Smooth muscle cell (in vitro differentiated cells): ENCODE measurements around the gene ASIC3. TPM values are rescaled to one million over a fixed set of nuclear protein-coding genes. Genes with fewer than 3 reads are reported as not detected.

Experiments
- DNase-seq: peaks from one replicate; lab custom pipeline; 2025; ENCODE audit not compliant: unreplicated experiment; lab: John Stamatoyannopoulos, UW
- H2AFZ ChIP-seq: fragments of 200-600 bp; sonication (generic); 2 replicates; pipeline ENCODE4 v1.6.0; 2016; ENCODE audit warnings: antibody characterized with exemption, low read depth, mild to moderate bottlenecking
- H3F3A ChIP-seq: fragments of 200-600 bp; sonication (generic); 2 replicates; pipeline ENCODE4 v1.6.0; 2017; ENCODE audit warnings: antibody characterized with exemption, low read depth
- H3K27ac ChIP-seq: fragments of 200-600 bp; sonication (generic); 2 replicates; pipeline ENCODE4 v1.5.1; 2016; ENCODE audit warnings: low read depth, mild to moderate bottlenecking
- H3K27me3 ChIP-seq: fragments of 200-600 bp; sonication (generic); 2 replicates; pipeline ENCODE4 v1.6.1; 2016; ENCODE audit warnings: low read depth, mild to moderate bottlenecking
- H3K36me3 ChIP-seq: fragments of 200-600 bp; sonication (generic); 2 replicates; pipeline ENCODE4 v1.5.1; 2016; ENCODE audit warnings: low read depth
- H3K4me1 ChIP-seq: fragments of 200-600 bp; sonication (generic); 2 replicates; pipeline ENCODE4 v1.5.1; 2016; ENCODE audit warnings: low read depth
- H3K4me2 ChIP-seq: fragments of 200-600 bp; sonication (generic); 2 replicates; pipeline ENCODE4 v1.6.0; 2016; ENCODE audit warnings: mild to moderate bottlenecking
- H3K4me3 ChIP-seq: fragments of 200-600 bp; sonication (generic); 2 replicates; pipeline ENCODE4 v1.5.1; 2016; ENCODE audit warnings: mild to moderate bottlenecking
- H3K79me2 ChIP-seq: fragments of 200-600 bp; sonication (generic); 2 replicates; pipeline ENCODE4 v1.6.0; 2016; ENCODE audit warnings: low read depth, mild to moderate bottlenecking
- H3K9ac ChIP-seq: fragments of 200-600 bp; sonication (generic); 2 replicates; pipeline ENCODE4 v1.6.0; 2016; ENCODE audit warnings: low read depth
- H3K9me3 ChIP-seq: fragments of 200-600 bp; sonication (generic); replicated peaks from 2 replicates; pipeline ENCODE4 v1.5.1; 2016; ENCODE audit warnings: low read depth
- H4K20me1 ChIP-seq: fragments of 200-600 bp; sonication (generic); 2 replicates; pipeline ENCODE4 v1.6.0; 2016; ENCODE audit warnings: low read depth
- WGBS: methylation state at CpG from one replicate; pipeline ENCODE4 v1.1.7; 2016; ENCODE audit warnings: low lambda C conversion rate; 5-methylcytosine and 5-hydroxymethylcytosine counted together
- polyA plus RNA-seq: library from polyadenylated mRNA; unstranded; fragments of >200 nt; fragmentation: Nextera tagmentation; extraction: Ambion mirVana; gene quantifications from 2 replicates; pipeline ENCODE4 v1.2.1, GENCODE V29; 2016
- total RNA-seq: library from RNA; depleted of rRNA; stranded (reverse); fragments of >200 nt; gene quantifications from 2 replicates; pipeline ENCODE4 v1.2.3, GENCODE V29; 2014
- TF ChIP-seq, protein P1 (sequence below): fragments of 200-600 bp; sonication (generic); IDR thresholded peaks from 2 replicates; pipeline ENCODE4 v1.5.1; 2017; ENCODE audit warnings: borderline replicate concordance, mild to moderate bottlenecking, antibody characterized with exemption; ENCODE audit not compliant: insufficient read depth, poor library complexity, severe bottlenecking

ASIC3 gene
- total RNA-seq (2.2 and 2.3 TPM in 2 replicates), polyA plus RNA-seq (2.0 and 4.7 TPM in 2 replicates)

DNA sequence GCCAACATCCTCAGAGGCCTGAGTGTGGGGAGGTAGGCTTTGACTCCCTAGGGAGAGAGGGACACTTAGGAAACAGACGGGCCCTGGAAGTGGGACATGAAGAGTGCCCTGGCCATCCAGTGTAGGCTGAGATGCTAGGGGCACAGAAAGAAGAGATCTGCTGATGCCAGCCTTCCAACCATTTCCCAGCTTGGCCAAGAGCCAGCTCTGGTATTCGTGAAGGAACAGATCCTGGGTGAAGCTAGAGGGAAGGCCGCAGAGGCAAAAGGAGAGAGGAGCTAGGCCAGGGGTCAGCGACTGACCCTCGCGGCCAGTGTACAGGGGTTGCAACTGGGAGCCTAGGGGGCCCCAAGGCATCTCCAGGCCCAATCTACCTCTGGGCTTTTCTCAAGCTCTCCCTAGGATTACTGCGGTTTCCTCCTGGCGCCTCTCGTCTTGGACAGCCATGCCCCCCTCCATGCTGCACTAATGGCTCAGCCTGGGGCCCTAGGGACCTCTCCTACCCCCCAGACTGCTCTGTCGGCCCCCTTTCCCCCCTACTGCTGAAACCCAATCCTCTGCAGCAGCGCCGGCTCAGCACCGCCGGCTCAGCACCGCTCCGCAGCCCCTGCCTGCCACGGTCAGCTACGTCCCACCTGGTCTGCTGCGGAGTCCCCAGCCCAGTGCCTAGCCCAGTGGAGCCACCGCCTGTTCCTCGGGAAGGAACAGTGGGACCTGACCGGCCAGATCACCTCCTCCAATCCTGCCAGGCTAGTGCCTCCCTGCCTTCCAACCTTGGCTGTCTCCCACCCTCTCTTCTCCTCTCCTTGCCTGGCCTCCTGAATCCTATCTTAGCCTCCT is at the start of gene ASIC3:
Gene ASIC3 (plus strand): TSS at position 556 of the 840 bp plus-strand sequence. CDS start 355 bp downstream, outside the sequence.
- H3K79me2 ChIP-seq = no peaks in the 10 kb centered on the region
- WGBS = 90% methylated on average over 19 of the region's 22 CpGs
- H3K27ac ChIP-seq = no peak within 1 kb of the TSS
- H3K9ac ChIP-seq = no peak within 1 kb of the TSS
- TF ChIP-seq, protein P1, sequence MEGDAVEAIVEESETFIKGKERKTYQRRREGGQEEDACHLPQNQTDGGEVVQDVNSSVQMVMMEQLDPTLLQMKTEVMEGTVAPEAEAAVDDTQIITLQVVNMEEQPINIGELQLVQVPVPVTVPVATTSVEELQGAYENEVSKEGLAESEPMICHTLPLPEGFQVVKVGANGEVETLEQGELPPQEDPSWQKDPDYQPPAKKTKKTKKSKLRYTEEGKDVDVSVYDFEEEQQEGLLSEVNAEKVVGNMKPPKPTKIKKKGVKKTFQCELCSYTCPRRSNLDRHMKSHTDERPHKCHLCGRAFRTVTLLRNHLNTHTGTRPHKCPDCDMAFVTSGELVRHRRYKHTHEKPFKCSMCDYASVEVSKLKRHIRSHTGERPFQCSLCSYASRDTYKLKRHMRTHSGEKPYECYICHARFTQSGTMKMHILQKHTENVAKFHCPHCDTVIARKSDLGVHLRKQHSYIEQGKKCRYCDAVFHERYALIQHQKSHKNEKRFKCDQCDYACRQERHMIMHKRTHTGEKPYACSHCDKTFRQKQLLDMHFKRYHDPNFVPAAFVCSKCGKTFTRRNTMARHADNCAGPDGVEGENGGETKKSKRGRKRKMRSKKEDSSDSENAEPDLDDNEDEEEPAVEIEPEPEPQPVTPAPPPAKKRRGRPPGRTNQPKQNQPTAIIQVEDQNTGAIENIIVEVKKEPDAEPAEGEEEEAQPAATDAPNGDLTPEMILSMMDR = no peak
- H3K4me1 ChIP-seq = no peaks in the 10 kb centered on the region
- H3K36me3 ChIP-seq = no peaks in the 10 kb centered on the region
- H3K4me2 ChIP-seq = no peak within 1 kb of the TSS
- peaks cover 8% of the 10 kb centered on the region for H4K20me1 ChIP-seq
- no peaks in the 10 kb centered on the region for H3F3A ChIP-seq
- no peak within 1 kb of the TSS for H2AFZ ChIP-seq
- H3K9me3 ChIP-seq = no peaks in the 10 kb centered on the region
- no peak within 1 kb of the TSS for H3K4me3 ChIP-seq
- no peaks in the 10 kb centered on the region for H3K27me3 ChIP-seq
- no peak for DNase-seq

DNA sequence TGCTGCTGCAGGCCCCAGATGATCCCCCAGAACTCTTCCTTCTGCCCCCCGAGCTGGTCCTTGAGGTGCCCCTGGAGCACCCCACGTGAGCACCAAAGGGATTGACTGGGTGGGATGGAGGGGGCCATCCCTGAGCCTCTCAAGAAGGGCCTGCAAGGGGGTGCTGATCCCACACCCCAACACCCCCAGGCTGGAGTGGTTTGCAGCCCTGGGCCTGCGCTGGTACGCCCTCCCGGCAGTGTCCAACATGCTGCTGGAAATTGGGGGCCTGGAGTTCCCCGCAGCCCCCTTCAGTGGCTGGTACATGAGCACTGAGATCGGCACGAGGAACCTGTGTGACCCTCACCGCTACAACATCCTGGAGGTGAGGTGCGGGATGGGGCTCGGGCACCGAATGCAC is 49.3 kb upstream of the ASIC3 start:
- no peak overlapping the region for H3K4me3 ChIP-seq
- H3K9me3 ChIP-seq = no peaks in the 10 kb centered on the region
- H2AFZ ChIP-seq = no peak overlapping the region
- no peaks in the 10 kb centered on the region for H4K20me1 ChIP-seq
- no peaks in the 10 kb centered on the region for H3K79me2 ChIP-seq
- H3K36me3 ChIP-seq = no peaks in the 10 kb centered on the region
- H3K4me1 ChIP-seq = peaks cover 1% of the 10 kb centered on the region
- no peak for DNase-seq
- H3F3A ChIP-seq = no peaks in the 10 kb centered on the region
- H3K27ac ChIP-seq = no peak overlapping the region
- H3K27me3 ChIP-seq = no peaks in the 10 kb centered on the region
- H3K9ac ChIP-seq = no peak overlapping the region
- TF ChIP-seq, protein P1 = no peak
- H3K4me2 ChIP-seq = no peak overlapping the region
- 96% methylated on average over 12 of the region's 12 CpGs for WGBS

DNA sequence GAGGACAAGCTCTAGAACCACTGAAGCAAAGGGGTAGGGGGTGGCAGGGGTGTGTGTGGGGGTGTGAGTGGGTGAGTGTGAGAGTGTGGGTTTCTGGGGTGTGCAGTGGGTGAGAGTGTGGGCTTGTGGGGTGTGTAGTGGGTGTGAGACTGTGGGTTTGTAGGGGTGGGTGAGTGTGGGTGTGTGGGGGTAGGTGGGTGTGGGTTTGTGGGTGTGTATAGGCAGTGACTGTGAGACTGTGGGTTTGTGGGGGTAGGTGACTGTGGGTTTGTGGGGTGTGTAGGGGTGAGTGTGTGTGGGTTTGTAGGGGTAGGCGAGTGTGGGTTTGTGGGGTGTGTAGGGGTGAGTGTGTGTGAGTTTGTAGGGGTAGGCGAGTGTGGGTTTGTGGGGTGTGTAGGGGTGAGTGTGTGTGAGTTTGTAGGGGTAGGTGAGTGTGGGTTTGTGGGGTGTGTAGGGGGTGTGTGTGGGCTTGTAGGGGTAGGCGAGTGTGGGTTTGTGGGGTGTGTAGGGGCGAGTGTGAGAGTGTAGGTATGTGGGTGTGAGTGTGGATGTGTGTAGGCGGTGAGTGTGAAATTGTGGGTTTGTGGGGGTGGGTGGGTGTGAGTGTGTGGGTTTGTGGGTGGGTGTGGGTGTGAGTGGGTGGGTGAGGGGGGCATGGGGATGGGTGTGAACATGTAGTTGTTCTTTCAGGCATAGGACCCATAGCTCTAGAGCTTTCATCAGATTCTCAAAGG is 48.7 kb upstream of the ASIC3 start:
- WGBS = no CpG with 5 or more reads among the region's 5 CpGs
- H3K36me3 ChIP-seq = no peaks in the 10 kb centered on the region
- no peaks in the 10 kb centered on the region for H3K27me3 ChIP-seq
- no peaks in the 10 kb centered on the region for H3K9me3 ChIP-seq
- no peaks in the 10 kb centered on the region for H3F3A ChIP-seq
- DNase-seq = no peak
- no peak overlapping the region for H3K27ac ChIP-seq
- no peak overlapping the region for H3K4me2 ChIP-seq
- H2AFZ ChIP-seq = no peak overlapping the region
- no peak overlapping the region for H3K4me3 ChIP-seq
- no peaks in the 10 kb centered on the region for H3K79me2 ChIP-seq
- TF ChIP-seq, protein P1 = no peak
- no peaks in the 10 kb centered on the region for H4K20me1 ChIP-seq
- no peaks in the 10 kb centered on the region for H3K4me1 ChIP-seq
- no peak overlapping the region for H3K9ac ChIP-seq
